ENCODE results near the gene DPH6.

The DPH6 gene

GRCh38 chr15:35466476-35466875, 79.5 kb downstream of the DPH6 start:
- Histone ChIP-seq H2AFZ (ENCODE audit: low read depth, low read length) (no peak overlapping the region), H2BK5ac (ENCODE audit: low read depth, low read length, poor library complexity, severe bottlenecking) (no peak overlapping the region), H3K9ac (ENCODE audit: low read length) (no peak overlapping the region), H2BK12ac (ENCODE audit: low read length in 2 of 2) (no peak overlapping the region), H3K23ac (ENCODE audit: low read length in 2 of 2) (no peak overlapping the region), H3K18ac (ENCODE audit: low read depth in 1 of 2, low read length in 2 of 2) (no peak overlapping the region), H4K91ac (ENCODE audit: low read length) (no peak overlapping the region), H2BK15ac (ENCODE audit: low read depth, poor library complexity, severe bottlenecking) (no peak overlapping the region), H2AK5ac (ENCODE audit: low read length, severe bottlenecking) (no peak overlapping the region), H3K27me3 (ENCODE audit: control insufficient read depth in 1 of 2, insufficient read depth in 1 of 2, low read length in 2 of 2) (no peaks in the 10 kb centered on the region), H3K9me3 (ENCODE audit: control insufficient read depth, low read length) (no peaks in the 10 kb centered on the region), H3K14ac (ENCODE audit: low read length in 2 of 2) (no peak overlapping the region), H3K79me1 (replicated peaks; ENCODE audit: low read length, poor library complexity, severe bottlenecking) (peaks cover 2% of the 10 kb centered on the region), H3K27ac (ENCODE audit: low read length, poor library complexity, severe bottlenecking) (no peak overlapping the region), H2BK120ac (ENCODE audit: low read depth, low read length) (no peak overlapping the region), H4K8ac (ENCODE audit: low read length) (no peak overlapping the region), H3K4ac (ENCODE audit: low read depth in 1 of 2, low read length in 2 of 2) (no peak overlapping the region), H3K4me3 (ENCODE audit: insufficient read depth in 1 of 2, low read depth in 1 of 2, low read length in 2 of 2) (no peak overlapping the region), H3K36me3 (ENCODE audit: control insufficient read depth in 1 of 2, insufficient read depth in 2 of 2, low read depth in 1 of 2, low read length in 2 of 2) (no peaks in the 10 kb centered on the region), H3K4me2 (ENCODE audit: low read length, poor library complexity, severe bottlenecking) (no peak overlapping the region), H3K4me1 (ENCODE audit: control insufficient read depth, insufficient read depth, low read depth, low read length) (no peaks in the 10 kb centered on the region)
- no CpG with 5 or more reads among the region's 2 CpGs for WGBS
- DNase-seq: no peak

GRCh38 chr15:35465783-35466182, 80.2 kb downstream of the DPH6 start:
- Histone ChIP-seq H2AFZ (ENCODE audit: low read depth, low read length) (no peak overlapping the region), H3K9ac (ENCODE audit: low read length) (no peak overlapping the region), H2BK15ac (ENCODE audit: low read depth, poor library complexity, severe bottlenecking) (no peak overlapping the region), H3K23ac (ENCODE audit: low read length in 2 of 2) (no peak overlapping the region), H2AK5ac (ENCODE audit: low read length, severe bottlenecking) (no peak overlapping the region), H3K4me1 (ENCODE audit: control insufficient read depth, insufficient read depth, low read depth, low read length) (no peaks in the 10 kb centered on the region), H2BK12ac (ENCODE audit: low read length in 2 of 2) (no peak overlapping the region), H4K8ac (ENCODE audit: low read length) (no peak overlapping the region), H3K36me3 (ENCODE audit: control insufficient read depth in 1 of 2, insufficient read depth in 2 of 2, low read depth in 1 of 2, low read length in 2 of 2) (no peaks in the 10 kb centered on the region), H3K79me1 (replicated peaks; ENCODE audit: low read length, poor library complexity, severe bottlenecking) (peaks cover 2% of the 10 kb centered on the region), H2BK120ac (ENCODE audit: low read depth, low read length) (no peak overlapping the region), H3K4me2 (ENCODE audit: low read length, poor library complexity, severe bottlenecking) (no peak overlapping the region), H3K27ac (ENCODE audit: low read length, poor library complexity, severe bottlenecking) (no peak overlapping the region), H3K4ac (ENCODE audit: low read depth in 1 of 2, low read length in 2 of 2) (no peak overlapping the region), H3K27me3 (ENCODE audit: control insufficient read depth in 1 of 2, insufficient read depth in 1 of 2, low read length in 2 of 2) (no peaks in the 10 kb centered on the region), H3K9me3 (ENCODE audit: control insufficient read depth, low read length) (no peaks in the 10 kb centered on the region), H3K14ac (ENCODE audit: low read length in 2 of 2) (no peak overlapping the region), H3K18ac (ENCODE audit: low read depth in 1 of 2, low read length in 2 of 2) (no peak overlapping the region), H3K4me3 (ENCODE audit: insufficient read depth in 1 of 2, low read depth in 1 of 2, low read length in 2 of 2) (no peak overlapping the region), H2BK5ac (ENCODE audit: low read depth, low read length, poor library complexity, severe bottlenecking) (no peak overlapping the region), H4K91ac (ENCODE audit: low read length) (no peak overlapping the region)
- DNase-seq: no peak

- Histone ChIP-seq H3K4me2 (ENCODE audit: low read length, poor library complexity, severe bottlenecking) (no peak overlapping the region), H3K4me1 (ENCODE audit: control insufficient read depth, insufficient read depth, low read depth, low read length) (no peaks in the 10 kb centered on the region), H2AFZ (ENCODE audit: low read depth, low read length) (no peak overlapping the region), H3K36me3 (ENCODE audit: control insufficient read depth in 1 of 2, insufficient read depth in 2 of 2, low read depth in 1 of 2, low read length in 2 of 2) (no peaks in the 10 kb centered on the region), H4K91ac (ENCODE audit: low read length) (no peak overlapping the region), H3K9me3 (ENCODE audit: control insufficient read depth, low read length) (no peaks in the 10 kb centered on the region), H3K9ac (ENCODE audit: low read length) (no peak overlapping the region), H2BK12ac (ENCODE audit: low read length in 2 of 2) (no peak overlapping the region), H3K4me3 (ENCODE audit: insufficient read depth in 1 of 2, low read depth in 1 of 2, low read length in 2 of 2) (no peak overlapping the region), H3K27ac (ENCODE audit: low read length, poor library complexity, severe bottlenecking) (no peak overlapping the region), H2BK15ac (ENCODE audit: low read depth, poor library complexity, severe bottlenecking) (no peak overlapping the region), H2BK5ac (ENCODE audit: low read depth, low read length, poor library complexity, severe bottlenecking) (no peak overlapping the region), H4K8ac (ENCODE audit: low read length) (no peak overlapping the region), H3K4ac (ENCODE audit: low read depth in 1 of 2, low read length in 2 of 2) (no peak overlapping the region), H3K23ac (ENCODE audit: low read length in 2 of 2) (no peak overlapping the region), H3K79me1 (replicated peaks; ENCODE audit: low read length, poor library complexity, severe bottlenecking) (peaks cover 2% of the 10 kb centered on the region), H2AK5ac (ENCODE audit: low read length, severe bottlenecking) (no peak overlapping the region), H3K14ac (ENCODE audit: low read length in 2 of 2) (no peak overlapping the region), H2BK120ac (ENCODE audit: low read depth, low read length) (no peak overlapping the region), H3K18ac (ENCODE audit: low read depth in 1 of 2, low read length in 2 of 2) (no peak overlapping the region), H3K27me3 (ENCODE audit: control insufficient read depth in 1 of 2, insufficient read depth in 1 of 2, low read length in 2 of 2) (no peaks in the 10 kb centered on the region)
- DNase-seq: no peak
- 67% methylated on average over 3 of the region's 4 CpGs for WGBS
Measured at GRCh38 chr15:35460616-35461015, 85.3 kb downstream of the DPH6 start.

- no peak overlapping the region for H3K9ac ChIP-seq (ENCODE audit: low read length)
- no peak overlapping the region for H3K4me3 ChIP-seq (ENCODE audit: insufficient read depth in 1 of 2, low read depth in 1 of 2, low read length in 2 of 2)
- H2BK12ac ChIP-seq (ENCODE audit: low read length in 2 of 2): no peak overlapping the region
- WGBS: 93% methylated on average over 5 of the region's 7 CpGs
- no peaks in the 10 kb centered on the region for H3K9me3 ChIP-seq (ENCODE audit: control insufficient read depth, low read length)
- no peak overlapping the region for H2BK15ac ChIP-seq (ENCODE audit: low read depth, poor library complexity, severe bottlenecking)
- no peaks in the 10 kb centered on the region for H3K4me1 ChIP-seq (ENCODE audit: control insufficient read depth, insufficient read depth, low read depth, low read length)
- H4K91ac ChIP-seq (ENCODE audit: low read length): no peak overlapping the region
- H3K27me3 ChIP-seq (ENCODE audit: control insufficient read depth in 1 of 2, insufficient read depth in 1 of 2, low read length in 2 of 2): no peaks in the 10 kb centered on the region
- H3K27ac ChIP-seq (ENCODE audit: low read length, poor library complexity, severe bottlenecking): no peak overlapping the region
- H2BK5ac ChIP-seq (ENCODE audit: low read depth, low read length, poor library complexity, severe bottlenecking): no peak overlapping the region
- H3K18ac ChIP-seq (ENCODE audit: low read depth in 1 of 2, low read length in 2 of 2): no peak overlapping the region
- no peaks in the 10 kb centered on the region for H3K36me3 ChIP-seq (ENCODE audit: control insufficient read depth in 1 of 2, insufficient read depth in 2 of 2, low read depth in 1 of 2, low read length in 2 of 2)
- no peak overlapping the region for H4K8ac ChIP-seq (ENCODE audit: low read length)
- no peak overlapping the region for H3K23ac ChIP-seq (ENCODE audit: low read length in 2 of 2)
- H3K79me1 ChIP-seq (replicated peaks; ENCODE audit: low read length, poor library complexity, severe bottlenecking): peaks cover 2% of the 10 kb centered on the region
- H3K4ac ChIP-seq (ENCODE audit: low read depth in 1 of 2, low read length in 2 of 2): no peak overlapping the region
- no peak overlapping the region for H3K4me2 ChIP-seq (ENCODE audit: low read length, poor library complexity, severe bottlenecking)
- no peak overlapping the region for H3K14ac ChIP-seq (ENCODE audit: low read length in 2 of 2)
- no peak overlapping the region for H2AK5ac ChIP-seq (ENCODE audit: low read length, severe bottlenecking)
- no peak overlapping the region for H2AFZ ChIP-seq (ENCODE audit: low read depth, low read length)
- DNase-seq: no peak
- H2BK120ac ChIP-seq (ENCODE audit: low read depth, low read length): no peak overlapping the region
Measured at GRCh38 chr15:35458176-35458856, 87.6 kb downstream of the DPH6 start.
